Measurements from ENCODE around the gene DENND4C.
A peak's percentile ranks its signal among the peaks of the same experiment; 100 is the strongest.

DENND4C gene

DNA sequence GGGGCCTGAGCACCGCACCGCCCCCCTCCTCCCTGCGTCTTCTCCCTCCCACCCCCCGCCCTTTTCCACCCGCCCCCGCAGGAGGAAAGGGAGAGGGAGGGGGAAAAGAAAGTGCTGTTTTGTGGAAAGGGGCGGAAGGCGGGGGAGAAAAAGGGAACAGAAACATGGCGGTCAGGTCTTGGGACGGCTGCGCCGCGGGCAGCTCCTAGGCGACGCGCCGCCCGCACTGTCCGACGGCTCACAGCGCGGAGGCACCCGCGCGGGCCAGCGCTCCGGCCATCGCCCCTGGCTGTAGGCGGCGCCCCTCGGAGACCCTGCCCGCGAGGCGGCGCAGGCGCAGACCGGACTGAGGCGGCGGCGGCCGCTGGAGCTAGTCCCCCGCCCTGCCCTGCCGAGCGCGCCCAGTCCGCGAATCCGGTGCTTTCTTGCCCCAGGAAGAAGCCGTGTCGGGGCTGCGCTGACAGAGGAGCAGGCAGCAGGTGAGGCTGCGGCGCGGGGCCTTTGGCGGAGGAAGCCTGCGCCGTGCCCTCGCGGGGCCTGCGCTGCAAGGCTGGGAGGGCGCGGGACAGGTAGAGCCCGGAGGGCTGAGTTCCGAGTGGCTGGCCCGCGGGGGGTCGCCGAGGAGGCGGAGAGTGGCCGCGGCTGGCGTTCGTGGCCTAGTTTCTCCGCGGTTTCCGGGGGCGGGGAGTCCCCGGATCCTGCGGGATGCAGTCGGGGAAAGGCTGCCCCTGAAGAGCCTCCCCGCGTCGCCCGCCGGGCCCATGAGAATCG, at the start of gene DENND4C:
DENND4C (plus strand) TSS at position 339 of the 771 bp plus-strand sequence. CDS start 45,482 bp downstream, outside the sequence.
- H2AFZ ChIP-seq (ENCODE audit: low read length): peak within 1 kb of the TSS; percentile 48; the same call in 1 of the 2 replicates
- no peaks in the 10 kb centered on the region for H3K27me3 ChIP-seq (replicated peaks; ENCODE audit: insufficient read depth, low read length)
- peaks cover 10% of the 10 kb centered on the region for H3F3A ChIP-seq (ENCODE audit: insufficient read depth, low read length)
- peaks cover 39% of the 10 kb centered on the region for H3K79me2 ChIP-seq (ENCODE audit: low read length)
- H3K36me3 ChIP-seq (replicated peaks; ENCODE audit: insufficient read depth, low read length): no peaks in the 10 kb centered on the region
- H4K20me1 ChIP-seq (ENCODE audit: insufficient read depth, low read length): no peaks in the 10 kb centered on the region
- peak within 1 kb of the TSS; percentile 73 for H3K4me3 ChIP-seq (ENCODE audit: low read length)
- no peaks in the 10 kb centered on the region for H3K9me2 ChIP-seq (replicated peaks; ENCODE audit: insufficient read depth, low read length)
- peak within 1 kb of the TSS; percentile 81 for H3K27ac ChIP-seq (ENCODE audit: low read length)
- H3K4me2 ChIP-seq (ENCODE audit: low read depth, low read length): peak within 1 kb of the TSS; percentile 76
- no peaks in the 10 kb centered on the region for H3K9me3 ChIP-seq (replicated peaks; ENCODE audit: insufficient read depth, low read length)
- no peak for TF ChIP-seq EZH2phosphoT487 (IDR thresholded peaks at IDR 0.05; ENCODE audit: low read length)
- TF ChIP-seq EZH2 (optimal IDR thresholded peaks at IDR 0.05; ENCODE audit: low read depth, low read length): no peak
- TF ChIP-seq, protein P1, sequence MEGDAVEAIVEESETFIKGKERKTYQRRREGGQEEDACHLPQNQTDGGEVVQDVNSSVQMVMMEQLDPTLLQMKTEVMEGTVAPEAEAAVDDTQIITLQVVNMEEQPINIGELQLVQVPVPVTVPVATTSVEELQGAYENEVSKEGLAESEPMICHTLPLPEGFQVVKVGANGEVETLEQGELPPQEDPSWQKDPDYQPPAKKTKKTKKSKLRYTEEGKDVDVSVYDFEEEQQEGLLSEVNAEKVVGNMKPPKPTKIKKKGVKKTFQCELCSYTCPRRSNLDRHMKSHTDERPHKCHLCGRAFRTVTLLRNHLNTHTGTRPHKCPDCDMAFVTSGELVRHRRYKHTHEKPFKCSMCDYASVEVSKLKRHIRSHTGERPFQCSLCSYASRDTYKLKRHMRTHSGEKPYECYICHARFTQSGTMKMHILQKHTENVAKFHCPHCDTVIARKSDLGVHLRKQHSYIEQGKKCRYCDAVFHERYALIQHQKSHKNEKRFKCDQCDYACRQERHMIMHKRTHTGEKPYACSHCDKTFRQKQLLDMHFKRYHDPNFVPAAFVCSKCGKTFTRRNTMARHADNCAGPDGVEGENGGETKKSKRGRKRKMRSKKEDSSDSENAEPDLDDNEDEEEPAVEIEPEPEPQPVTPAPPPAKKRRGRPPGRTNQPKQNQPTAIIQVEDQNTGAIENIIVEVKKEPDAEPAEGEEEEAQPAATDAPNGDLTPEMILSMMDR (IDR thresholded peaks at IDR 0.05; ENCODE audit: low read length): no peak
- H3K4me1 ChIP-seq (ENCODE audit: low read length): no peaks in the 10 kb centered on the region
- peak; percentile 76 for DNase-seq
- peak within 1 kb of the TSS; percentile 81 for H3K9ac ChIP-seq (ENCODE audit: low read length)

DNA sequence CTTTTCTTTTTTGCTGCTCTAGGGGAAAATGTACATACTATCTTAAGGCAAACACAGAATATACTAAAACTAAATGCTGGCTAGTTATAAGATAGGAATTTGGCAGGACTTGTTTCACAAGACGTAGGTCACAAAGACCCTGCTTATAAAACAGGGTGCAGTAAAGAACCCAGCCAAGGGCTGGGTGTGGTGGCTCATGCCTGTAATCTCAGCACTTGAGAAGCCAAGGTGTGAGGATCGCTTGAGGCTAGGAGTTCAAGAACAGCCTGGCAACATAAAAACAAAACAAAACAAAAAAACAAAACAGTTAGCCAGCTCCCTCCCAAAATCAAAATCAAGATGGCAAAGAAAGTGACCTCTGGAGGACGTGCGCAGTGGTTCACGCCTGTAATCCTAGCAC, 49.5 kb upstream of the DENND4C start:
- H3K9me3 ChIP-seq (replicated peaks; ENCODE audit: insufficient read depth, low read length): no peaks in the 10 kb centered on the region
- H3K9ac ChIP-seq (ENCODE audit: low read length): no peak overlapping the region
- H3K9me2 ChIP-seq (replicated peaks; ENCODE audit: insufficient read depth, low read length): no peaks in the 10 kb centered on the region
- H2AFZ ChIP-seq (ENCODE audit: low read length): no peak overlapping the region
- no peaks in the 10 kb centered on the region for H3K27me3 ChIP-seq (replicated peaks; ENCODE audit: insufficient read depth, low read length)
- no peak for DNase-seq
- H3K4me1 ChIP-seq (ENCODE audit: low read length): no peaks in the 10 kb centered on the region
- H4K20me1 ChIP-seq (ENCODE audit: insufficient read depth, low read length): no peaks in the 10 kb centered on the region
- H3K27ac ChIP-seq (ENCODE audit: low read length): no peak overlapping the region
- no peaks in the 10 kb centered on the region for H3K79me2 ChIP-seq (ENCODE audit: low read length)
- TF ChIP-seq EZH2 (optimal IDR thresholded peaks at IDR 0.05; ENCODE audit: low read depth, low read length) (no peak), EZH2phosphoT487 (IDR thresholded peaks at IDR 0.05; ENCODE audit: low read length) (no peak)
- TF ChIP-seq, protein P1 (IDR thresholded peaks at IDR 0.05; ENCODE audit: low read length): no peak
- no peaks in the 10 kb centered on the region for H3F3A ChIP-seq (ENCODE audit: insufficient read depth, low read length)
- H3K36me3 ChIP-seq (replicated peaks; ENCODE audit: insufficient read depth, low read length): no peaks in the 10 kb centered on the region
- H3K4me2 ChIP-seq (ENCODE audit: low read depth, low read length): no peak overlapping the region
- no peak overlapping the region for H3K4me3 ChIP-seq (ENCODE audit: low read length)

DNA sequence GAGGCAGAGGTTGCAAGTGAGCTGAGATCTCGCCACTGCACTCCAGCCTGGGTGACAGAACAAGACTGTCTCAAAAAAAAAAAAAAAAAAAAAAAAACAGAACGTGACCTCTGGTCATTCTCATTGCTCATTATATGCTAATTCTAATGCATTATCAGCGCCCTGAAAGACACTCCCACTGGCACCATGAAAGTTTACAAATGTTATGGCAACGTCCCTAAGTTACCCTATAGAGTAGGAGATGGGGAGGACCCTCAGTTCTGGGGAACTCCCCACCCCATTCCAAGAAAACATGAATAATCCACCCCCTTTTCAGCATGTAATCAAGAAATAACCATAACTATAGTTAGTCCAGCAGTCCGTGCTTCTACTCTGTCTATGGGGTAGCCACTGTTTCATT, 48.9 kb upstream of the DENND4C start:
- TF ChIP-seq, protein P1 (IDR thresholded peaks at IDR 0.05; ENCODE audit: low read length): no peak
- TF ChIP-seq EZH2phosphoT487 (IDR thresholded peaks at IDR 0.05; ENCODE audit: low read length) (no peak), EZH2 (optimal IDR thresholded peaks at IDR 0.05; ENCODE audit: low read depth, low read length) (no peak)
- no peaks in the 10 kb centered on the region for H3K9me2 ChIP-seq (replicated peaks; ENCODE audit: insufficient read depth, low read length)
- no peak overlapping the region for H3K4me3 ChIP-seq (ENCODE audit: low read length)
- no peaks in the 10 kb centered on the region for H3K4me1 ChIP-seq (ENCODE audit: low read length)
- H3K27ac ChIP-seq (ENCODE audit: low read length): no peak overlapping the region
- no peaks in the 10 kb centered on the region for H3K79me2 ChIP-seq (ENCODE audit: low read length)
- H3F3A ChIP-seq (ENCODE audit: insufficient read depth, low read length): no peaks in the 10 kb centered on the region
- H2AFZ ChIP-seq (ENCODE audit: low read length): no peak overlapping the region
- no peaks in the 10 kb centered on the region for H3K36me3 ChIP-seq (replicated peaks; ENCODE audit: insufficient read depth, low read length)
- H4K20me1 ChIP-seq (ENCODE audit: insufficient read depth, low read length): no peaks in the 10 kb centered on the region
- no peaks in the 10 kb centered on the region for H3K9me3 ChIP-seq (replicated peaks; ENCODE audit: insufficient read depth, low read length)
- no peak overlapping the region for H3K4me2 ChIP-seq (ENCODE audit: low read depth, low read length)
- no peak for DNase-seq
- H3K9ac ChIP-seq (ENCODE audit: low read length): no peak overlapping the region
- no peaks in the 10 kb centered on the region for H3K27me3 ChIP-seq (replicated peaks; ENCODE audit: insufficient read depth, low read length)
